C4-2B (cell line): ENCODE results near the gene SPATA33.

Experiments
- CTCF ChIP-seq: fragments of 450-650 bp; conservative IDR thresholded peaks from 2 replicates; pipeline ENCODE4 v1.5.1; 2017; ENCODE audit warnings: mild to moderate bottlenecking
- ZFX ChIP-seq: fragments of 450-650 bp; IDR thresholded peaks from 2 replicates; pipeline ENCODE4 v1.6.1; 2017

DNA sequence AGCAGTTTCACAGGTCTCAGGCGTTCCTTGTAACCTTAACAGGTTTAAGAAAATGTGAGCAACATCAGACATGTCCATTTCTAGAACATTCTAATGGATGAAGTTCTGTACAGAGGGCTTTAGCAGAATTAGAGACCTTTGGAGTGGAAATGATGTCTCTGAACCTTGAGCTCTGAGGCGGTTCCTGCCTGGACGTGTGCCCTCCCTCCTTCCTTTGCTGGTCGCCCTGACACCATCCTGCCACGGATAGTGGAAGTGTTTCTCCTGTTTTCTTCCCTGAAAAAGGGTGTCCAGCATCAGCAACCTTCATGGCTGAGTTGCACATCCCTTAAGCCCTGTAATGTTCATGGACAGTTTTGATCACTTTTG lies 11.1 kb downstream of the SPATA33 start:
- TF ChIP-seq CTCF (no peak), ZFX (no peak)
